Right lobe of liver (tissue), 4 donors: ENCODE data around the gene MRPL46.

Source experiments
- CTCF ChIP-seq, 4 donors: fragments of 200-600 bp in 3 of 4; fragments of 450-650 bp in 1 of 4; IDR thresholded peaks; one replicate each; pipeline versions ENCODE4 v1.5.1 to v1.8.0; 2016 to 2022; ENCODE audit warnings: antibody characterized with exemption in 4 of 4, mild to moderate bottlenecking in 2 of 4
- POLR2A ChIP-seq: fragments of 450-650 bp; IDR thresholded peaks from one replicate; pipeline ENCODE4 v1.6.1; 2017; ENCODE audit warnings: antibody characterized with exemption, mild to moderate bottlenecking
- donor health status: DM: no; HTN: no; CAD: no.
- donor health status: DM: no; HTN: no; CAD: no.
- donor health status: DM: no; HTN: yes; CAD: no.

- TF ChIP-seq CTCF (IDR thresholded peaks at IDR 0.05) (peak; percentile 42 to 83 (median 78)), POLR2A (peak; percentile 16)
Observed at GRCh38 chr15:88454867-88455810, 12.0 kb downstream of the MRPL46 start.
